Measurements from ENCODE around the gene SUN5.
"Not testable (repeated sequence)": the region's sequence is repeated elsewhere in the genome, so short reads cannot be mapped to it uniquely, and the experiment has no call there.

The SUN5 gene

DNA sequence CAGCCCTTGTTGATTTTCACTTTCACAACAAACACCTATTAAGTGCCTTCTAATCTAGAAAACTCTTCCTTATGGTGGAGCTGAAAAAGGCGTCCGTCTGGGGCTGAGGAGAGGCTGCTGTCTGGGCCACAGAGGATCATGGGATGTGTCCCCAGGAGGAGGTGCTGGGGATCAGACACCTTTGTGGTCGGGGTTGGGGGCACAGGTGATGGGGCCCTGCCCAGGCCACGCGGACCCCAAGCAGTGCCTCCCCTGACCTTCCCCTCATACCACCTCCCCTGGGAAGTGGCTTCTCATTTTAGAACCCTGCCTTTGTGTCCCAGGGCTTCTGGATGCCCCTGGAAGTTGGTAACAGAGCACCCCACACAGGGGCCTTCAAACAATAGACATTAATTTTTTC lies 41.1 kb downstream of the SUN5 start:
- DNase-seq (ENCODE audit: low read depth in 2 of 2): no peak

DNA sequence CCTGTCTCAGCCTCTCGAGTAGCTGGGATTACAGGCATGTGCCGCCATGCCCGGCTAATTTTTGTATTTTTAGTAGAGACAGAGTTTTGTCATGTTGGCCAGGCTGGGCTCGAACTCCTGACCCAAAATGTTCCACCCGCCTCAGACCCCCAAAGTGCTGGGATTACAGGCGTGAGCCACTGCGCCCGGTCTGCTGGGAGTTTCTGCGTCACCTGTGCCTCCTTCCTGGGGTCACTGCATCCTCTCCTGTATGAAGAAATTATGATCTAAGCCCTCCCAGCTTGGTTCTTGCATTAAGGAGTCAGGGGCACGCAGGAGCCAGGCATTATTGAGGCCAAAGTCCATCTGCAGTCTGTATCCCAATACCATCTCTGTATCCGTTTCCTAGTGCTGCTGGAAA lies 41.6 kb downstream of the SUN5 start:
- DNase-seq (ENCODE audit: low read depth in 2 of 2); H3K4me3 ChIP-seq (replicated peaks in 1 of 2; ENCODE audit: low read depth in 2 of 2, low read length in 2 of 2): not testable (repeated sequence)

More for the DNA sequence above, 41.1 kb downstream of the SUN5 start:
- no peak overlapping the region for H3K4me3 ChIP-seq (replicated peaks in 1 of 2; ENCODE audit: low read depth in 2 of 2, low read length in 2 of 2)
- TF ChIP-seq, protein P1, sequence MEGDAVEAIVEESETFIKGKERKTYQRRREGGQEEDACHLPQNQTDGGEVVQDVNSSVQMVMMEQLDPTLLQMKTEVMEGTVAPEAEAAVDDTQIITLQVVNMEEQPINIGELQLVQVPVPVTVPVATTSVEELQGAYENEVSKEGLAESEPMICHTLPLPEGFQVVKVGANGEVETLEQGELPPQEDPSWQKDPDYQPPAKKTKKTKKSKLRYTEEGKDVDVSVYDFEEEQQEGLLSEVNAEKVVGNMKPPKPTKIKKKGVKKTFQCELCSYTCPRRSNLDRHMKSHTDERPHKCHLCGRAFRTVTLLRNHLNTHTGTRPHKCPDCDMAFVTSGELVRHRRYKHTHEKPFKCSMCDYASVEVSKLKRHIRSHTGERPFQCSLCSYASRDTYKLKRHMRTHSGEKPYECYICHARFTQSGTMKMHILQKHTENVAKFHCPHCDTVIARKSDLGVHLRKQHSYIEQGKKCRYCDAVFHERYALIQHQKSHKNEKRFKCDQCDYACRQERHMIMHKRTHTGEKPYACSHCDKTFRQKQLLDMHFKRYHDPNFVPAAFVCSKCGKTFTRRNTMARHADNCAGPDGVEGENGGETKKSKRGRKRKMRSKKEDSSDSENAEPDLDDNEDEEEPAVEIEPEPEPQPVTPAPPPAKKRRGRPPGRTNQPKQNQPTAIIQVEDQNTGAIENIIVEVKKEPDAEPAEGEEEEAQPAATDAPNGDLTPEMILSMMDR (IDR thresholded peaks at IDR 0.05; ENCODE audit: low read depth, low read length): no peak

DNA sequence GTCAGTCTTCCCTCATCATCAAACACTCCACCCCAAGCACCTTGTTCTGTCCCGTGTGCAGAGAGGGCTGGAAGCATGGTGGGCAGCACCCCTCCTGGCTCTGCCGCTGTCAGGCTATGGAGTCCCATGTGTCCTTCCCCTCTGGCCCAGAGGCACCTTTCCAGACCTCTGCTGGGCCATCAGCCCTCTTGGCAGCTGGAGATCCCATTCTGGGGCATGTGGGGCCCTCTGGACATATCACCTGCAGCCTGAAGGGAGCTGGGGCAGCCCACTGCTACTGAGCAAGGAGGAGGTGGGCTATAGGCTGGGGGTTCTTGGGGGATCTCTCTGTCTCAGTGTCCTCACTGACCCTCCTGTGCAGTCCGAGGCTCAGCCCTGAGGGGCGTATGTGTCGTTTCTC lies 42.2 kb downstream of the SUN5 start:
- H3K4me3 ChIP-seq (replicated peaks in 1 of 2; ENCODE audit: low read depth in 2 of 2, low read length in 2 of 2): no peak overlapping the region
- TF ChIP-seq, protein P1 (IDR thresholded peaks at IDR 0.05; ENCODE audit: low read depth, low read length): no peak

DNA sequence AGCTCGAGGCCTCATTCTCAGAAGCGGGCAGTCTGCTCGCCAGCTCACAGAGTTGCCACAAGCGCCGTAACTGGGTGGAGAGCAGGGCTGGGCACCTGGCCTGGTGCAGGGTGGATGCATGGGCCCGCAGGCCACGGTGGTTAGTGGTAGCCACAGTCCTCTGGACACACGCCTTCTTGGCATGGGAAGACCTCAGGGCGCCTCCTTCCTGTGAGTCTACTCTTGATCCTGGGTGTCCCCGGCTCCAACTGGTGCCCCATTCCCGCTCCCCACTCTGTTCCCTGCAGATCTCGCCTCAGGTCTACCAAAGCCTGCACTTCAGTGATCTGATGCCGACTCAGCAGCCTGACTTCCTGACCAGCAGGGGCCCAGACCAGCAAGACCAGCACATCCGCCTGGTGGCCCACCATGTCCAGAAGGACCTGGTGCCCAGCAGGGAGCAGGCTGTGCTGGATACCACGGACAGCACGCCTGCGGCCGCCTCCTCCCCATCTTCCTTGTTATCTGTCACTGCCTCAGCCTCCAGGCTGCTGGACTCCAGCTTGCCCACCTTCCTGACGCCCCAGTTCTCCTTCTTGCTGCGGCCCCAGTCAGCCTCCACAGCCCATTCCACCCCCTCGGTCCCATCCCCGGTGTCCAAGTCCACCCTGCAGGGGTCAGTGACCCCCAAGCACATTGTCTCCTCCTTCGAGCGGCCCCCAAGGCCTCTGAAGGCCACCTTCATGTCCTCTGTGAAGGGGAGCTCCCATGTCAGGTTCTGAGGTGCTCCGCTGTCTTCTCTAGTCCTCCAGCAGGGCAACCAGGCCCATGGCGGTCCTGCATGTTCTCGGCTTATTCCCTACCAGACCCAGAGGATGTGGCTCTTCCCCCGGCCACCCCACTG lies 43.1 kb downstream of the SUN5 start:
- TF ChIP-seq, protein P1 (IDR thresholded peaks at IDR 0.05; ENCODE audit: low read depth, low read length): no peak
- H3K4me3 ChIP-seq (replicated peaks in 1 of 2; ENCODE audit: low read depth in 2 of 2, low read length in 2 of 2): no peak overlapping the region
- no peak for DNase-seq (ENCODE audit: low read depth in 2 of 2)

More for the DNA sequence above, 42.2 kb downstream of the SUN5 start:
- no peak for DNase-seq (ENCODE audit: low read depth in 2 of 2)

DNA sequence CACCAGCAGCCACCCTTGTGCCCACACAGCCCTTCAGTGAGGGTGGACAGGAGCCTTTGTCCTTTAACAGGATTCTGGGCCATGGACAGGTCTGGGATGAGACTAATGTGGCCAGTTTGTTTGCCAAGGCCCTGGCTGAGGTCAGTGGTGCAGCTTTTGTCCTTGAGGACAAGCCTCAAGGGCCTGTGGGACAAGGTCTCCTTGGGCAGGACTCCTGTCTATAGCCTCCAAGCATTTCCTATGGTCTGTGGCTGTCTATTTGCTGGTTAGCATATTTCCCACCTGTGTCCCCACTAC lies 44.1 kb downstream of the SUN5 start:
- TF ChIP-seq, protein P1 (IDR thresholded peaks at IDR 0.05; ENCODE audit: low read depth, low read length): no peak
- no peak overlapping the region for H3K4me3 ChIP-seq (replicated peaks in 1 of 2; ENCODE audit: low read depth in 2 of 2, low read length in 2 of 2)
- no peak for DNase-seq (ENCODE audit: low read depth in 2 of 2)

DNA sequence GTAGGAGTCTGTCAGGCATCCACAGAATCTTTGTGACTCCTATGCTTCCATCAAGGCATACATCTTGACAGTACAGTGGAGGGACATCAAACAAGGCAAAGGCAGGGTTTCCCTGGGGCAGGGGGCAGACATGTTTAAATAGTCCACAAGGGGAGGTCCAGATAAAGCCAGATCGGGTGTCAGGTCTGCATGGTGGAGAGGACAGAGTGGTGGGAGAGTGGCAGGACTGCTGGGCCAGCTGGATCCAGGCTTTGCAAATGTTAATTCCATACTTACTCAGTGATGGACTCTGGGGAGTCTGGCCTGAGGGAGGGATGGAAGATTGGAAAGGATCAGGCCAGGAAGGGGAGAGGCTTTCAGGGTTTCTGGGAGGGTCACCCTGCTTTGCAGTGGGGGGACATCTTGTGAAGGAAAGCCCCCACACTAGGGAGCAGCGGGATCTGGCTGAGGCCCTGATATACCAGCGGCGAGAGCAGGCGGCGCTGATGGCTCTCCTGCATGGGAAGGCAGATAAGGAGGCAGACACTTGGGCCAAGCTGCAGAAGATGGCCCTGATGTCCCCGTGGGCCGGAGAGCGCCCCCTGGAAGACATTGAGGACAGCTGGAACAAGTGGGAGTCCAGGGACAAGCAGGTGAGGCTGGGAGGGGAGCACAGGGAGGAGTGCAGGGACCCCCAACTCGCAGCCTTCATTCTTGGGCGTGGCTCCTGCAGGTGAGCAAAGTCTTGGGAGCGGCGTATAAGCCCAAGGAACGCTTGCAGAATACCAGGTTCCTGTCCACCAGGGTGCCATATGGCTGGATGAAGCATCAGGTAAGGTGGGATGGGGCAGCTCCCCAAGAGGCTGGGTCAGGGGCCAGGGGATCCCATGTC lies 44.6 kb downstream of the SUN5 start:
- TF ChIP-seq, protein P1 (IDR thresholded peaks at IDR 0.05; ENCODE audit: low read depth, low read length): no peak
- DNase-seq (ENCODE audit: low read depth in 2 of 2): no peak
- H3K4me3 ChIP-seq (replicated peaks in 1 of 2; ENCODE audit: low read depth in 2 of 2, low read length in 2 of 2): no peak overlapping the region

DNA sequence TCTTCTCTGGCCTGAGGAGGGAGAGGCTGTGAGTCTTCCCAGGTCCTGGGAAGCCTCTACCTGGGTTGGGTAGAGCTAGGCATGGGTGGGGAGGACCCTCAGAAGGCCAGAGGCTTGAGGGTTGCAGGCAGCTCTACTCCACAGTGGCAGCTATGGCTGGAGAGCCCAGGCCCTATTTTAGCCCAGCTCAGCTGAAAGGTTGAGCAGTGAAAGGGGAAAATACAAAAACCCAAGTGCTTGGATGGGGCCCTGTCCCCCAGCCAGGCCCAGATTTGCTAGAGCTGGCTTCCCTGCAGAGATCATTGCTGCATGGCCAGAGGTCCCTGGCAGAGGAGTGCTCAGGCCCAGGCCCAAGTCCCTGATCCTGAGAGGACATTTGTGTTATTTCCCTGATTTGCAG lies 45.7 kb downstream of the SUN5 start:
- TF ChIP-seq, protein P1 (IDR thresholded peaks at IDR 0.05; ENCODE audit: low read depth, low read length): no peak
- H3K4me3 ChIP-seq (replicated peaks in 1 of 2; ENCODE audit: low read depth in 2 of 2, low read length in 2 of 2): no peak overlapping the region
- DNase-seq (ENCODE audit: low read depth in 2 of 2): no peak
